ENCODE data around the gene FAM83C. TPM values are rescaled to one million over a fixed set of nuclear protein-coding genes. Genes with fewer than 3 reads are reported as not detected.
"Not testable (repeated sequence)": the region's sequence is repeated elsewhere in the genome, so short reads cannot be mapped to it uniquely, and the experiment has no call there.

FAM83C gene
- total RNA-seq, 2 donors from 2014 or later: 0.20 TPM; not detected in 1

DNA sequence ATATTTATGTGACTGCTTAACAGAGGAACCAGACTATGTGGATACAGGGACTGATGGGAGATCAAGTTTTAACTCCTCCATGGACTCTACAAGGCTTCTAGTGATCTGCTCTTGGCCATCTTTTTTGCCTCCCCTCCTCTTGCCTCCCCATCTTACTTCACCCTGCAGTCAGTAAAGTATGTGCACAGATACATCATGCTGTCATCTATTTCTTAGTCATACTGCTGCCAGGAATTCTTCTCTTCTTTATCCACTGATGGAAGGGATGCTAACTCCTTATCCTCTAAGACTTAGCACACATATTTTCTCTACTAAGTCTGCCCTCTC, 27.6 kb upstream of the FAM83C start:
- intact Hi-C loops (cut with DNase I, micrococcal nuclease): no loop called here
- no peak for DNase-seq
- no peak for ATAC-seq

DNA sequence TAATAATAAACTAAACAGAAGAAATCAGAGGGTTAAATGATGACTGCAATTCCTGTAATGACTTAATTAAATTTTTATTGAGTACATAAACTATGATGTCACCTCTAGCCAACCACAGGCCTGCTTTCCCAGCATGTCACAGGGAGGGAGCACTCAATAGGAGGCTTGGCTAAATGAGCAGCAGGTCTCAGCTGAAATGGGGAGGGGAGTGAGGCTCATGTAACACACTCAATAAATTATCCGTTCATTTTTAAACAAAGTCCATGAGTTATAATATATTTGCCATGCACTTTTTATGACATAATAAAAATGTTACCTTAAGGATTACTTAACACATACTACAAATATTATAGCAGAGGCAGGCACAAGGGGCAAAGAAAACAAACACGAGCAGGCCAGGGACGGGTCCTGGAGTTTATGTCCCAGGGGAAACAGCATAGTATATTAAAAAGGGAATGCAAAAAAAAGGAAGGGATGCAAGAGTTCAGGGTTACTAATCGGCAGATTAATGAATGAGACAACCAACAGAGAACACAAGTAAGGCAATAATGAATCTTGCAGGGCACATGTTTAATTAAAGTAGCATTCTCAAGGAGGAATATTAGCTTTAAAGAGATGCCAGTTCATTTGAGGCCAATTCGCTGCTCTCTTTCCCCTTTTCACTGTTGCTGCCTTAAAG, 27.1 kb upstream of the FAM83C start:
- DNase-seq (no peak), ATAC-seq (peak; percentile 57)
- intact Hi-C loops (cut with DNase I, micrococcal nuclease): no loop called here

DNA sequence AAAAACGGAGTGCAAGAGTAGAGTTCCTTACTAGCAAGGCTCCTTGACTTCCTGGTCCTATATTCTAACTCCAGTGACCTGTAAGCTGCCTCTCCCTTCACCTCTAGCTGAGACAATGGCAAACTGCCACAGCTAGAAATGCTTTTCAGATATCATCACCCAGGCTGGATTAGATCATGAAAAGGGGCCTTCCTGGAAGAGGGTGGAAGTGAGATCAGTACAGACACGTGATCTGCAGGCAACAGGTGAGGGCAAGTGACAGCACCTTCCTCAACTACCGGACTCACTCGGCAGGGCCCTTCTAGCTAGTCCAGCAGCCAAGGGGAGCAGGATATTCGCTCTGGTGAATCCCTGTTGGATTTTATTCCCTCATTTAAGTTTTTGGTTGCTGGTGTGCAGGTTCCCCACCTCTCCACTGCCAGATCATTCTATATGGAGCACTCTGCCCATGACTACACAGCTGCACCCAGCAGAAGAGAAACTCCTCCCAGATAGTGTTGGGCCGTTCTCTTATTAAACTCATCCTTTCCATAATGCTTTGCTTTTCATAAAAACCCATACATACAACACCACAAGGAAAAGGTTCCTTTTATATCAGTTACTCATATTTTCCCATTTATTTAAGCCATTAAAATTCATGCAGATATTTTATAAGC, 26.4 kb upstream of the FAM83C start:
- intact Hi-C loops (cut with DNase I, micrococcal nuclease): no loop called here
- DNase-seq (peak; percentile 49 to 86), ATAC-seq (peak; percentile 88)

DNA sequence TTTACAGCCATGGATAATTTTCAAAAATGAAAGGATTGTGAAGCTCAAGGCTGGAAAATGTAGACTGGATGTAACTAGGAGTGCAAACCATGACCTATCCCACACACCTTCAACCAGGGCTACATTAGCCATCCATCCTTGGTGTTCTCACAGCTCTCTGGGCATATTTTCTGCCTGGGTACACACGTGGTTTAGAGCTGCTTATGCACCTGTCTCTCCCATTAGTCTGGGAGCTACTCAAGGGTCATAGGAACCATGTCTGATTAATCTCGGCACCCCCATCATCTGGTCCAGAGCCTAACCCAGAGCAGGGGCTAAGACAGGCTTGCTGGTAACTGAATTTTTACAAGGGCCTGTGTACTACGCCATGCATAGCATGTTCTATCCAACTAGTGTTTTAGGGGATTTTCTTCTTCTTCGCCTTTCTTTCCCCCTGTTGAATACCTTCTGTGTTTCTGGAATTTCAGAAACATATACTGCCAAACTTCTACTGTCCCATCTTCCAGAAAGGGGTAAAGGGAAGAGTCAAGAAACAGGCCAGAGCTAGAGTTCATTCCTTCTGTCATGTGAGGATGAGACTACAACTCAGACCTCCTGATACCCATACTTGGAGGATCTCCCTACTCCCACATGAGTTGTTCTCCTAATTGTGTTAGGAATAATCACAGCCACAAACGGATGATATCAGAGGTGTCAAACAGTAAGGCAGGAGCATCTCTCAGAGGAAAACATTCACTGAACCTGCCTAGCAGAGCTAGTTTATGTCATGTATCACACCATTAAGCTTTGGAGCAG, 25.4 kb upstream of the FAM83C start:
- ATAC-seq (no peak), DNase-seq (no peak)
- intact Hi-C loops (cut with DNase I, micrococcal nuclease): no loop called here

DNA sequence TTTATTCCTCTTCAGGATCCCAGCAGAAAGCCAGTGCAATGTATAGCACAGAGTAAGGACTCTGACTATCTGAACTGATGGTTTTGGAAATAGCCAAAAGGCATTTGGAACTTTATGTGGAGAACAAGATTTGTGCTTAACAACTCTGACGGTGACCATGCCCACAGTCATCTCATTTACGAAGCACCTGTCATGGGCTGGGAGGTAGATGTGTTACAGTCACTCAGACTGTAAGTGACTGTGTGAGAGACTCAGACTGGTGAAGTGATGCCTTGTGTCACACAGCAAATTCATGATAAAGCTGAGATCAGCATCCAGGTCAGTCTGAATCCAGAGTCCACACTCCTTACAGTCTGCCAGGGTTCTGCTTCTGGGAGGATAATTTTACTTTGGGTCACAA, 23.9 kb upstream of the FAM83C start:
- intact Hi-C loops (cut with DNase I, micrococcal nuclease): no loop called here
- no peak for DNase-seq

DNA sequence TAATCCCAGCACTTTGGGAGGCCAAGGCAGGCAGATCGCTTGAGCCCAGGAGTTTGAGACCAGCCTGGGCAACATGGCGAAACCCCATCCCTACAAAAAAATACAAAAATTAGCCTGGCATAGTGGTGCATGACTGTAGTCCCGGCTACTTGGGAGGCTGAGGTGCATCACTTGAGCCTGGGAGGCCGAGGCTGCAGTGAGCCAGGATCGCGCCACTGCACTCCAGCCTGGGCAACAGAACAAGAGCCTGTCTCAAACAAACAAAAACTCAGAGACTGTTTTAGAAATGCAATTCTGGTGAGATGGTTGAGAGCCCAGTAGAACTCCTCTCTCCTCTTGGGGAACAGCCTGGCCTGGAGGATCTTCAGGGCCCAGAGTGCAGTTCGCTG, 23.4 kb upstream of the FAM83C start:
- intact Hi-C loops (cut with DNase I, micrococcal nuclease); DNase-seq; ATAC-seq: not testable (repeated sequence)

More for the DNA sequence above, 23.9 kb upstream of the FAM83C start:
- no peak for ATAC-seq

DNA sequence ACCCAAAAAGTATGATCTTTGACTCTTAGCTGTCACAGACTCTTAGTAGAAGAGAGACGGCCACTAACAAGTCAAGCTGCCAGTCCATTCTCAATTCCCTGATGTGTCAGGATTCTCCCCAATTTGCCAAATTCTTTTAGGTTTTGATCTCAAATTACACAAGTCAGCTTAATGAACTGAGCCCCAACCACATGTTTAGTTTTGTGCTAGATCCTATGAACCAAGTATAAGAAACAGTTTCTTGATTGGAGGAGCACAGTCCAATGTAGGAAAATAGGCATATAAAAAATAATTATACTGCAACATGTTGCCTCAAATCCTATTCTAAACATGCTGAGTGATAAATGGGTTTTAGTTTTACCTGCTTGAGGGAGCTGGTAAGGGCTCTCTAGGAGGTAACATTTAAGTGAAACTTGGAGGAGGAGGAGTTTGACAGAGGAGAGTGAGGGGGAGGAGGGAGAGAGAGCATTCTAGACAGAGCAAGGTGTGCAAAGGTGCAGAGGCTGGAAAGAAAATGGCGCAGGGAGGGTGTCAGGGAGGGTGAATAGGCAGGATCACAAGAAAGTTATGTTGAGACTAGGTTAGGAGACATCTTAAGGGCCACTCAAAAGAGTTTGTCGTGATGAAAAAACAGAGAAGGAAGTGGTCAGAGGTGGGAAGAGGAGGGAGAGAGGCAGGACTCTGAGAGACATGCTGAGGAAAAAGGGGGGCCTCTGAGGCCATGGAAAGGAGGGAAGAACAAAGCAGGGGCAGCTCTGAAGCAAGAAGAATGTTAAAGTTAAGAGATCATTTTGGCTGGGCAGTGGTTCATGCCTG, 22.8 kb upstream of the FAM83C start:
- no peak for DNase-seq
- intact Hi-C loops (cut with DNase I, micrococcal nuclease): no loop called here
- no peak for ATAC-seq

DNA sequence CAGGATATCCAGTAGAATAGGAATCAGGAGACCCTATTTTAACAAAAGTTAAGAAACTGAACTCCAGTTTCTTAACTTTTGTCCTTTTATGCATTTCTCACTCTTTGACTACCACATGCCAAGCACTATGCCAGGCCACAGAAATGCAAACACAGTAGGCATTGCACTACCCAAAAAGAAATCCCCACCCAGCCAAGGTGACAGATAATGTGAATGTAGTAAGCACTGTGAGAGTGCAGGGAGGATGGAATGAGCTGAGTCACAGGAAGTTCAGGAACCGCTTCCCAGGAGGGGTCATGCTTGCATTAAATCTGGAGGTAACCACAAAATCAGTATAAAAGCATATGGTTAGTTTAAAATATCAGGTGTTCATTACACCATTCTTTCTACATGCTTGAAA, 20.1 kb upstream of the FAM83C start:
- no peak for DNase-seq
- intact Hi-C loops (cut with DNase I, micrococcal nuclease): no loop called here
- peak; percentile 29 for ATAC-seq

DNA sequence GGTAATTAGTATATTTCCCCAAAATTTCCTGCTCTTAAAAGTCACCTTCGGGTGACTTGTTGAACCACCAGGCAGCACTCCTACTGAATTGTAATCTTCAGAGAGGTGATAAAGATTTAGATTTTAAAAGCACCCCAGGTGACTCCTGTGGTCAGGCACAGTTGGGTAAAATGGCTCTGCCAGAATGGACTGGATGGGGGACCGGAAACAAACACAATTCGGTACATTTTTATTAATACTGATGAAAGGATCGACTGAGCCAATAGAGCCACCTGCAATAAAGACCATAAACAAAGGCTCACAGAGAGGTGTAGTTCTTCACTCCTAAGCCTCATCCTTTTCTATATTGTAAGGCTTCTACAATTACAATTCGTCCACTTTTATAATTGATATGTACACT, 19.6 kb upstream of the FAM83C start:
- intact Hi-C loops (cut with DNase I, micrococcal nuclease): no loop called here
- ATAC-seq (no peak), DNase-seq (no peak)

DNA sequence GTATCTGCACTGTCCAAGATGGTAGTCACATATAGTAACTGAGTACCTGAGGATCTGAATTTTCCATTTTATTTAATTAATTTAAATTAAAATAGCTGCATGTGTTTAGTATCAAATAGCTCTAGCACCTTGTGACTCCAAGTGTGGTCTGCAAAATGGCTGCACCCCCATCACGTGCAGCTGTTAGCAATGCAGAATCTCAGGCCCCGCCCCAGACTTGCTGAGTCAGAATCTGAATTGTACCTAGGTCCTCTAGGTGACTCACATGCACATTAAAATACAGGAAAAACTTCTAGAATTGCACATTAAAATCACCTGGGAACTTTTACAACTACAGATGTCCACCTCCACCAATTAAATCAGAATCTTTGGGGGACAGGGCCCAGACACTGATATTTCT, 19.2 kb upstream of the FAM83C start:
- peak; percentile 49 for ATAC-seq
- intact Hi-C loops (cut with DNase I, micrococcal nuclease): no loop called here
- peak in 1 of 2 donors; percentile 58 for DNase-seq

DNA sequence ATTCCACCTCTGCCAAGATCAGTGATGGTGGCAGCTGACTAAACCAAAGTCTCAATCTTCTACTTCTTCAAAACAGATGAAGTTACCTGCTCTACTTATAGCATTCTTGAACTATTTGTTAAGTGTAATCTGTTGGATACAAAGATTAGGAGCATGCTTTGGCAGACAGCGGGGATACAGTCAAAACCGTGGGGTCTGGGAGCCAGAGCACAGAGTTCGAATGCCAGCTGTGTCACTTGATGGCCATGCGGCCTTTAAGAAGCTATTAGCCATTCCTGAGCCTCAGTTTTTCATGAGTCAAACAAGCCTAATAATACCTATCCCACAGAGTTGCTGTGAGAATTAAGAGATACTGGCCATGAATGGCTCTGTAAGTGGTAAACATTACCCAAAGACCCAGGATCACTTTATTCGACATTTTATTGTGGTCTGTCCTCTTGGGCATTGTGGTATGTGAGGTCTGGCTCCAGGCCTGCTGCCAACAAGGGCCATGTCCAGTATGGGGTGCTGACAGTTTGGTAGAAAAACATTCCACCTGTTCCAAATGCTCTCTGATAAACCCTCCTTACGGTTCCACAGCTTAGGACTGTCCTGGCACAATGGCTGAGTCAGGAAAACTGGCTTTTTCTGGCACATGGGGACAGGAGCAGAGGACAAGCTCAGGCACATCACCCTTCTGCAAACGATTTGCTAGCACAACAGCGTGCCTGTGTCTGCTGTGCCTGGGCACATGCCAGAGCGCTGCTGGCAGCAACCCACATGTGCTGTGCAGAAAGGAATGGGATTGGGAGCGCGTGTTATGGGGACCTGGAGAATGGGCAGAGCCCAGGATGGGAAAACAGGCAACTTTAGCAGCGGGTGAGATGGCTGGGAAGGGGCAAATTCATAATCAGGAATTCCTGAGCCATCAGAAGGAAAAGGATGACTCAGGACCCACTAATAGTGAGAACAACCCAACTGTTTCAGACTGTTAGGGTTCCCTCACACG, 15.7 kb upstream of the FAM83C start:
- ATAC-seq (no peak), DNase-seq (no peak)
- intact Hi-C loops (cut with DNase I, micrococcal nuclease): loop anchor here in 1 of 2 donors (10.0 kb wide), 1 partner anchor 127 kb away; the partner anchor contains the start of gene GDF5

DNA sequence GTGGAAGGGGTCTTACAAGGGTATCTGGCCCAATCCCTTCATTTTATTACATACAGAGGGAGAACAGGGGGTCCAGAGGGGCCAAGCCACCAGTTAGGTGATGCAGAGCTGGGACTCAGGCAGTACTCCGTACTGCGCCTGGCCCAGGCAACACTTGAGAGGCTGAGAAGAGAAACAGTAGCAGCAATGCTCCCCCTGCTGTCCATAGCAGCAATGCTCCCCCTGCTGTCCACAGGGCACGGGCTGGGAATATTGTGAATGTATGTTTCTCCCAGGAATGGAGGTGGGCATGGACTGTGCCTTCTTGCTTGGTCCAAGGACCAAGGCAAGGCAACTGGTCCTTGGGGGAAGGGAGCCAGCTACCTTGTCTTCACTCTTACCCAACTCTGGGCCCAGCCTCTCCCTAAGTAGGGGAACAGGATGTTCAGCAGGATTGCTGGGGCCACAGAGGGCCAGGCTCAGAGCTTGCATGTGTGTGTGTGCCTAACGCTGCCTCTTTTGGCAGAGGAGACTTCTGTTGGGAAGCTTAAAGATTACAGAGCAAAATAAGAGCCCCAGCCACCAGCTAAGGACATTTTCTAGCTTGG, 14.8 kb upstream of the FAM83C start:
- intact Hi-C loops (cut with DNase I, micrococcal nuclease): loop anchor here in 1 of 2 donors (10.0 kb wide), 1 partner anchor 128 kb away; the partner anchor contains the start of gene GDF5
- DNase-seq (peak in 1 of 2 donors; percentile 66), ATAC-seq (peak; percentile 64)

DNA sequence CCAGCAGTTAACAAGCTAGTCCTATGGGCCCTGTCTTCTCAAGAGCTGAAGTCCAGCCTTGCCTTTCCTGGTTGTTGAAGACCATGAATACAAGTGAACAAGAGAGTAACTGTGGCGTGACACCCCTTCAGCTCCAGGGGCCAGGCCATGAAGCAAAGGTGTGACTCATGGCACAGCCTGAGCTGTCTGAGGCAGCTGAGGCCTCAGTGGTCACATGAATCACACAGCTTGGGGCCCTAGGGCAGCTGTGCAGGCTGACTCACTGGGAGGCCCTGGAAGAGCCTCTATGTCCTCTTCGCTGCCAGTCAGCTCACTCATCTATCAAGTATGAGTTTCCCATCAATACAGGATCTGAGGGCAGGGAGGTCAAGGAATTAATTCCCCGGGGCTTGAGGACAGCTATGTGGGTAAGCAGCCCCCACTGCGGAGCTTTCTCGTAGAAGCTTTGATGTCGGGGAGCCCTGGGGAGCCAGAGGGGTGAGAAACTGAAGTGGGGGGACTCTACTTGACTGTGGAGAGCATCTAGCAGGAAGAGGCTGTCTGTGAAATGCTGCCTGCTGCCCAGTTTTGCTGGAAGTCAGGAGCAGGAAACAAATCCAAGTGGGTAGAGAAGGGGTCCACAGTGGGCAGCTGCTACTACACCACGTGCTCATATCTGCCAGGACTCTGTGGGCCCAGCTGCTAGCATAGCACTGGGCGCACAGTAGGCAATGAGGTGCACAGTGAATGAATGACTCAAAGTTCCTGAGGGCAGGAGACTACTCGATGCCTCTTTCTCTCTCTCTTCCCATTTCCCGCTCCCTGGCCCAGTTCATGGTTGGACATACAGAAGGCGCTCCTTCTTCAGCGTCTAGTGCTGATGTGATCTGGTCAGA, 13.7 kb upstream of the FAM83C start:
- DNase-seq (peak in 1 of 2 donors; percentile 57), ATAC-seq (peak; percentile 41)
- intact Hi-C loops (cut with DNase I, micrococcal nuclease): loop anchor here in 1 of 2 donors (10.0 kb wide), 1 partner anchor 129 kb away; the partner anchor contains the start of gene GDF5

DNA sequence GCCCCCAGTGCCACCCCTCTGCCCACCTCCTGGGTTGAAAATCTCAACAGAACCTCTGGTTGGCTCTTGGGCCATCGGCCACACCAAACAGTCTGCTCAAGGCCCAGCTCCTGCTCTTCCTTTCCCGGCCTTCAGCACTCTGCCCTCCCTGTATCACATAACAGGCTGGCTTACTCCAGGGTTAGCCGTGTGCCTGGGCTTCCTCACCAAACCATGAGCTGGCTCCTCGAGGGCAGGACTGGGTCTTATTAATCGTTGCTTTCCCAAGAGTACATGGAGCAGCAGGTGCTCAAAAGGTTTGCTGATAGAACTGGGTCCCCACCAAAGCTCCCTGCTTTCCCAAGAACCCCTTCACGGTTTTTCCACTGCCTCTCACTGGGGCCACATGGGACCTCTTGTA, 12.7 kb upstream of the FAM83C start:
- intact Hi-C loops (cut with DNase I, micrococcal nuclease): loop anchor here (5.0 to 10.0 kb wide), 2 partner anchors 130 to 142 kb away; partner anchors contain the start of gene GDF5 (in 1 of the 2)
- ATAC-seq: no peak
- DNase-seq: no peak

DNA sequence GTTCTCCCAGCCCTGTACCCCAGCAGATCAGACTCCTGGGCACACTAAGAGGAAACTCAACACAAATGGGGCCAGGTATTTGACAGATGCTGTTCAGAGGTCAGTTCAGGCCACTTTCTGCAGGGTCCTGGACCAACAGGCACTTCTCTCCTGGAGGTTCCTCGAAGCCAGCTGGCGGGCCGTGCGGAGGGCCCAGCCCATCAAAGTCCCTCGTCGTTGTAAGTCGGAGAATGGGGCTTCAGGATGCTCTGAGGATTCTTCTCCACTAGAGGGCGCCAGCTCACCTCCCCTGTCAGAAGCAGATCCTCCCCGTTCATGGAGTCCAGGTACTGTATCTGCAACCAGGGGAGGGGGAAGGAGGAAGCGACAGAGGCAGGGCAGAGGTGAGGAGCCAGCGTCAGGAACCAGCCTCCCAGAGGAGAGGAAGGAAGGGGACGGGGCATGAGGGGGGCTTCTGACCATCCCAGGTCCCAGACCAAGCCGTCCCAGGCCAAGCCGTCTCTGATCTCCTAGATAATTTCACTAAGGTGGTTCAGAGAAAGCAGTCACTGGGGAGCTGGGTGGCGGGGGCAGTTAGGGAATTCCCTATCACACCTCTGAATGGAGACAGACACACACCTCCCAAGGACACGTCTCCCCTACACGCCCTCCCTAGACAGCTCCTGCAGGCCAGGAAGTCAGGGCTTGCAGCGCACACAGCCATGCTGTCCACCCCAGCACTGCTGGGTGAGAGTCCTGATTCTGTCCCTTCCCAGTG, 11.7 kb upstream of the FAM83C start:
- peak; percentile 80 for ATAC-seq
- DNase-seq: peak; percentile 78 to 87
- intact Hi-C loops (cut with DNase I, micrococcal nuclease): loop anchor here (5.0 to 10.0 kb wide), 2 partner anchors 131 to 143 kb away; partner anchors contain the start of gene GDF5 (in 1 of the 2)

DNA sequence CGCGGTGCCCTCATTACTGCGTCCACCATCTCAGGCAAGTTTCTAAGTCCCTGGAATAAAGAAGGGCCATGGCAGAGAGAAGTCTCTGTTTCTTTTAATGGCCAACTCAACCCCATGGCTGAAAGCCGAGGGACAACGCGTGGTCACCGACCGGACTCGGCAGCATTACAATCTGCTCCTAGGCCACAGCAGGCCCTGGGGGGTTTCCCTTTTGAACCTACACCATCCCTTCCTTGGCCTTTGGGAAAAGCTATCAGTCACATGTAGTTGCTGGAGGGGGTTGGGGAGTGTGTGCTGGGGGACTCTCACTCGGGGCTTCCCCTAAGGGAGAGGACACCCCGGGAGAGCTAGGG, 11.1 kb upstream of the FAM83C start:
- intact Hi-C loops (cut with DNase I, micrococcal nuclease): loop anchor here (5.0 to 10.0 kb wide), 2 partner anchors 131 to 144 kb away; partner anchors contain the start of gene GDF5 (in 1 of the 2)
- ATAC-seq (no peak), DNase-seq (no peak)
